Right atrium auricular region (tissue), 2 donors: ENCODE measurements around the gene PRSS48. TPM values are rescaled to one million over a fixed set of nuclear protein-coding genes. Genes with fewer than 3 reads are reported as not detected.
"Not testable (repeated sequence)": the region's sequence is repeated elsewhere in the genome, so short reads cannot be mapped to it uniquely, and the experiment has no call there.

ENCODE experiments used
- DNase-seq: peaks from one replicate; pipeline ENCODE4 v3.0.0-alpha.2; 2019; ENCODE audit warnings: low spot score
- H3K27ac ChIP-seq, 2 donors: fragments of 200-600 bp; sonication (generic); 1 replicate in 1 of 2; 2 replicates in 1 of 2; pipeline ENCODE4 v1.5.1; 2016 to 2019
- H3K27me3 ChIP-seq, 2 donors: fragments of 200-600 bp; sonication (generic); one replicate each; pipeline versions ENCODE4 v1.5.1 to v1.6.0; 2017 to 2019
- H3K36me3 ChIP-seq: fragments of 200-600 bp; sonication (generic); one replicate; pipeline ENCODE4 v1.5.1; 2016
- H3K4me1 ChIP-seq, 2 donors: fragments of 200-600 bp; sonication (generic); one replicate each; pipeline versions ENCODE4 v1.5.1 to v1.6.0; 2017 to 2019
- H3K4me3 ChIP-seq, 2 donors: fragments of 200-600 bp; sonication (generic); 1 replicate in 1 of 2; 2 replicates in 1 of 2; pipeline ENCODE4 v1.5.1; 2017 to 2019; ENCODE audit warnings: mild to moderate bottlenecking in 1 of 2, moderate library complexity in 1 of 2
- H3K9me3 ChIP-seq, 2 donors: fragments of 200-600 bp; sonication (generic); one replicate each; pipeline ENCODE4 v1.5.1; 2019
- total RNA-seq, 2 donors: library from RNA; depleted of rRNA; stranded (reverse); fragments of >200 nt; gene quantifications; one replicate each; pipeline ENCODE4 v1.1.0, GENCODE V29; 2016
- TF ChIP-seq, protein P1 (sequence below), 2 donors: fragments of 200-600 bp; sonication (generic); IDR thresholded peaks; one replicate each; pipeline ENCODE4 v1.5.1; 2019; ENCODE audit warnings: antibody characterized with exemption in 2 of 2

Gene PRSS48
- total RNA-seq, 2 donors from 2014 or later, result not detected

- no peaks in the 10 kb centered on the region for H3K27me3 ChIP-seq
- H3K27ac ChIP-seq, result no peak overlapping the region
- TF ChIP-seq, protein P1, sequence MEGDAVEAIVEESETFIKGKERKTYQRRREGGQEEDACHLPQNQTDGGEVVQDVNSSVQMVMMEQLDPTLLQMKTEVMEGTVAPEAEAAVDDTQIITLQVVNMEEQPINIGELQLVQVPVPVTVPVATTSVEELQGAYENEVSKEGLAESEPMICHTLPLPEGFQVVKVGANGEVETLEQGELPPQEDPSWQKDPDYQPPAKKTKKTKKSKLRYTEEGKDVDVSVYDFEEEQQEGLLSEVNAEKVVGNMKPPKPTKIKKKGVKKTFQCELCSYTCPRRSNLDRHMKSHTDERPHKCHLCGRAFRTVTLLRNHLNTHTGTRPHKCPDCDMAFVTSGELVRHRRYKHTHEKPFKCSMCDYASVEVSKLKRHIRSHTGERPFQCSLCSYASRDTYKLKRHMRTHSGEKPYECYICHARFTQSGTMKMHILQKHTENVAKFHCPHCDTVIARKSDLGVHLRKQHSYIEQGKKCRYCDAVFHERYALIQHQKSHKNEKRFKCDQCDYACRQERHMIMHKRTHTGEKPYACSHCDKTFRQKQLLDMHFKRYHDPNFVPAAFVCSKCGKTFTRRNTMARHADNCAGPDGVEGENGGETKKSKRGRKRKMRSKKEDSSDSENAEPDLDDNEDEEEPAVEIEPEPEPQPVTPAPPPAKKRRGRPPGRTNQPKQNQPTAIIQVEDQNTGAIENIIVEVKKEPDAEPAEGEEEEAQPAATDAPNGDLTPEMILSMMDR (IDR thresholded peaks at IDR 0.05), result no peak
- no peaks in the 10 kb centered on the region for H3K9me3 ChIP-seq
- no peak overlapping the region for H3K4me3 ChIP-seq
- peaks cover 0 to 18% of the 10 kb centered on the region in 2 donors for H3K4me1 ChIP-seq
- H3K36me3 ChIP-seq, result no peaks in the 10 kb centered on the region
- DNase-seq, result no peak
Observed at GRCh38 chr4:151233600-151233999, 43.4 kb upstream of the PRSS48 start.

GRCh38 chr4:151235373-151235772 is 41.6 kb upstream of the PRSS48 start:
- H3K4me1 ChIP-seq, result peaks cover 0 to 18% of the 10 kb centered on the region in 2 donors
- not testable (repeated sequence) for H3K9me3 ChIP-seq, DNase-seq, H3K27ac ChIP-seq, H3K36me3 ChIP-seq, H3K4me3 ChIP-seq, H3K27me3 ChIP-seq

- Histone ChIP-seq H3K9me3 (no peaks in the 10 kb centered on the region), H3K27me3 (no peaks in the 10 kb centered on the region), H3K36me3 (no peaks in the 10 kb centered on the region), H3K27ac (no peak overlapping the region), H3K4me3 (no peak overlapping the region), H3K4me1 (peaks cover 0 to 18% of the 10 kb centered on the region in 2 donors)
- TF ChIP-seq, protein P1 (IDR thresholded peaks at IDR 0.05), result no peak
- DNase-seq, result no peak
Observed at GRCh38 chr4:151236036-151236435, 40.9 kb upstream of the PRSS48 start.

GRCh38 chr4:151238477-151238876 is 38.5 kb upstream of the PRSS48 start:
- TF ChIP-seq, protein P1 (IDR thresholded peaks at IDR 0.05), result peak in 1 of 2 donors; percentile 35
- Histone ChIP-seq H3K27ac (no peak overlapping the region), H3K27me3 (no peaks in the 10 kb centered on the region), H3K9me3 (no peaks in the 10 kb centered on the region), H3K4me3 (no peak overlapping the region), H3K4me1 (peaks cover 0 to 3% of the 10 kb centered on the region in 2 donors), H3K36me3 (no peaks in the 10 kb centered on the region)
- no peak for DNase-seq

DNA sequence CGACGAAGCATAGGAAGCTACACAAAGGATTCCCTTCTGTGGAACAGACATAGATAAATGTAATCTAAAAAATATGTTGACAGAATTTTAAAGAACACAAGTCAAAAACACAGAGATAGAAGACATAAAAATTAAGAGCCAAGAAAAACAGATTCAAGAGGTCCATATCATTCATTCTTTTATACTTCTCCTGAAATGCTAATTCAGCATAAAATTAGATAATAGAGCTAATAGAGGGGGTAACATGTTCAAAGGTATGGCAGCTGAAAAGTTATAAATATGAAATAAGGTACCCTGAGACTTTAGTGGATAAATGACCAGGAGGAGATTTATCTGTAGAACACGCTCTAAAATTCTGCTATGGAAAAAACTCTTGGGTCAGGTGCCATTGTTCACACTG is 37.4 kb upstream of the PRSS48 start:
- Histone ChIP-seq H3K27me3 (no peaks in the 10 kb centered on the region), H3K27ac (no peak overlapping the region), H3K9me3 (no peaks in the 10 kb centered on the region), H3K36me3 (no peaks in the 10 kb centered on the region), H3K4me3 (no peak overlapping the region), H3K4me1 (peaks cover 0 to 3% of the 10 kb centered on the region in 2 donors)
- TF ChIP-seq, protein P1 (IDR thresholded peaks at IDR 0.05), result no peak
- no peak for DNase-seq

DNA sequence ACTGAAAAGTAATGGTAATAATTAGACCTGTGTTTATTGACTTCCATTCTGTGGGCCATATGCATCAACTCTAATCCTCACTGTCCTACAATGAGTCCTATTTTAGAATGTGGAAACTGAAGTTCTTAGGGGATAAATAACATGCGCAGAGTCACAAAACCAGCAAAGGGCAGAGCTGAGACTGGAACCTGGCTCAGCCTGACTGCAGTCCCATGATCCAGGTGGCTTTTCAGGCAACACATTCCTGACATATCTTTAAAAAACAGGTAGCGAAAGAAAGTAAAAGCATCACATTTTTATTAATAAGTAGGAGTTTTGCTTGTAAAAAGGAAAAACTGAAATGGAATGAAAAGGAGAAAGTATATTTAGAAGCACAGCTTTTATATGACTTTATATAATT is 34.7 kb upstream of the PRSS48 start:
- DNase-seq, result no peak
- TF ChIP-seq, protein P1 (IDR thresholded peaks at IDR 0.05), result no peak
- H3K4me1 ChIP-seq, result peaks cover 0 to 3% of the 10 kb centered on the region in 2 donors
- no peak overlapping the region for H3K27ac ChIP-seq
- H3K36me3 ChIP-seq, result no peaks in the 10 kb centered on the region
- H3K4me3 ChIP-seq, result no peak overlapping the region
- no peaks in the 10 kb centered on the region for H3K27me3 ChIP-seq
- no peaks in the 10 kb centered on the region for H3K9me3 ChIP-seq
